Testis (tissue), 3 donors: ENCODE measurements around the gene MDGA2. TPM values are rescaled to one million over a fixed set of nuclear protein-coding genes. Genes with fewer than 3 reads are reported as not detected.
A peak's percentile ranks its signal among the peaks of the same experiment; 100 is the strongest.

Experiments used
- DNase-seq: peaks from one replicate; pipeline ENCODE4 v3.0.0-alpha.2; 2019
- H3K27ac ChIP-seq, 2 donors: fragments of 200-600 bp; sonication (generic); one replicate each; pipeline ENCODE4 v1.5.1; 2019
- H3K27me3 ChIP-seq: fragments of 200-600 bp; sonication (generic); one replicate; pipeline ENCODE4 v1.5.1; 2019
- H3K36me3 ChIP-seq: fragments of 200-600 bp; sonication (generic); one replicate; pipeline ENCODE4 v1.5.1; 2017; ENCODE audit warnings: low read depth; ENCODE audit errors: missing control alignments
- H3K4me1 ChIP-seq: fragments of 200-600 bp; sonication (generic); one replicate; pipeline ENCODE4 v1.5.1; 2019
- H3K4me3 ChIP-seq, 2 donors: fragments of 200-600 bp; sonication (generic); one replicate each; pipeline ENCODE4 v1.5.1; 2017 to 2019
- H3K9me3 ChIP-seq: fragments of 200-600 bp; sonication (generic); one replicate; pipeline ENCODE4 v1.5.1; 2017
- POLR2A ChIP-seq: fragments of 450-650 bp; IDR thresholded peaks from one replicate; pipeline ENCODE4 v1.6.1; 2017; ENCODE audit warnings: antibody characterized with exemption, mild to moderate bottlenecking, moderate library complexity
- WGBS, 2 donors: methylation state at CpG; one replicate each; pipeline ENCODE4 v1.1.5; 2018; 5-methylcytosine and 5-hydroxymethylcytosine counted together
- intact Hi-C: fragments of 100-400 bp; cut with DNase I; formaldehyde crosslinking; loops from one replicate; pipeline ENCODE4 v1.15.1; 2023; ENCODE audit warnings: low total_unique reads
- polyA plus RNA-seq: library from polyadenylated mRNA; stranded (reverse); fragments of 350-450 nt; fragmentation: Illumina TruSeq; extraction: RNeasy Lipid Tissue Mini Kit (QIAGEN cat#74804); gene quantifications from one replicate; pipeline ENCODE4 v1.2.3, GENCODE V29; 2014; ENCODE audit warnings: low read depth, low replicate concordance; ENCODE audit not compliant: insufficient read depth
- total RNA-seq, 2 donors: library from RNA; depleted of rRNA; stranded (reverse); fragments of >200 nt; gene quantifications; one replicate each; pipeline ENCODE4 v1.2.3, GENCODE V29; 2016
- TF ChIP-seq, protein P1 (sequence below), 3 experiments: fragments of 450-650 bp in 2 of 3; fragments of 200-600 bp in 1 of 3; sonication (generic) in 1 of 3; IDR thresholded peaks; one replicate each; pipeline ENCODE4 v1.5.1; 2016 to 2019; ENCODE audit warnings: antibody characterized with exemption in 3 of 3, mild to moderate bottlenecking in 2 of 3, moderate library complexity in 1 of 3

Gene MDGA2
- total and polyA plus RNA-seq, 3 donors from 2014 or later: 3.9 to 11.6 (median 8.4) TPM

DNA sequence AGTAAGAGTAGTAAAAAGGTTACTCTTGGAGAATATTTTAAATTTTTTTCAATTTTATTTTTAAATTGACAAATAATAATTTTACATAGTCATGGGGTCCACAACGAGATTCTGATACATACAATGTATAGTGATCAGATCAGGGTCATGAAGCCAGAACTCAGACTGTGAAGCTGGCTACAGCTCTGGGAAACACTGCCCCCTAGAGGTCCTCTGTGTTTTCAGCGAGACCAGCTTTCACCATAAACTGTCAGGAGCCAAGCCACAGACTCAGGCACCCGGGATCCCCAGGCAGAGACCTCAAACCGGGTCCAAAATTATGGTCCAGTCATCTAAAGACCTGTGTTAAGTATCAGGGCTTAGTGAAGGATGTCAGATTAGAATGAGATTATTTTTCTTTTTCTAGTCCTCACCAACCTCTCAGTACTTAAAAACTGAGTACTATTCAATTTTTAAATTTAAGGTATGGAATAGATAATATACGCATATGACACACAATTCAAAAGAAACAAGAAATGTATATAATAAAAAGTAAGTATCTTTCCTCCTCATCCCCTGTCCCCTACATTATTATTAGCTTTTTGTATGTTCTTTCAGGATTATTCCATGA, 397.1 kb downstream of the MDGA2 start:
- Histone ChIP-seq H3K27ac (no peak overlapping the region), H3K9me3 (no peaks in the 10 kb centered on the region), H3K36me3 (no peaks in the 10 kb centered on the region), H3K4me3 (no peak overlapping the region), H3K27me3 (no peaks in the 10 kb centered on the region), H3K4me1 (no peaks in the 10 kb centered on the region)
- no peak for TF ChIP-seq POLR2A
- TF ChIP-seq, protein P1, sequence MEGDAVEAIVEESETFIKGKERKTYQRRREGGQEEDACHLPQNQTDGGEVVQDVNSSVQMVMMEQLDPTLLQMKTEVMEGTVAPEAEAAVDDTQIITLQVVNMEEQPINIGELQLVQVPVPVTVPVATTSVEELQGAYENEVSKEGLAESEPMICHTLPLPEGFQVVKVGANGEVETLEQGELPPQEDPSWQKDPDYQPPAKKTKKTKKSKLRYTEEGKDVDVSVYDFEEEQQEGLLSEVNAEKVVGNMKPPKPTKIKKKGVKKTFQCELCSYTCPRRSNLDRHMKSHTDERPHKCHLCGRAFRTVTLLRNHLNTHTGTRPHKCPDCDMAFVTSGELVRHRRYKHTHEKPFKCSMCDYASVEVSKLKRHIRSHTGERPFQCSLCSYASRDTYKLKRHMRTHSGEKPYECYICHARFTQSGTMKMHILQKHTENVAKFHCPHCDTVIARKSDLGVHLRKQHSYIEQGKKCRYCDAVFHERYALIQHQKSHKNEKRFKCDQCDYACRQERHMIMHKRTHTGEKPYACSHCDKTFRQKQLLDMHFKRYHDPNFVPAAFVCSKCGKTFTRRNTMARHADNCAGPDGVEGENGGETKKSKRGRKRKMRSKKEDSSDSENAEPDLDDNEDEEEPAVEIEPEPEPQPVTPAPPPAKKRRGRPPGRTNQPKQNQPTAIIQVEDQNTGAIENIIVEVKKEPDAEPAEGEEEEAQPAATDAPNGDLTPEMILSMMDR (IDR thresholded peaks at IDR 0.05): peak in 2 of 3 experiments; percentile 49 to 68
- peak; percentile 80 for DNase-seq
- 32% methylated on average over 5 of the region's 5 CpGs for WGBS, 2 donors
- intact Hi-C loops: no loop called here

GRCh38 chr14:47277703-47278102, 397.7 kb downstream of the MDGA2 start:
- Histone ChIP-seq H3K4me3 (no peak overlapping the region), H3K4me1 (no peaks in the 10 kb centered on the region), H3K27me3 (no peaks in the 10 kb centered on the region), H3K9me3 (no peaks in the 10 kb centered on the region), H3K27ac (no peak overlapping the region), H3K36me3 (no peaks in the 10 kb centered on the region)
- intact Hi-C loops: no loop called here
- 94 to 95% methylated on average over 1 of the region's 1 CpG for WGBS, 2 donors
- TF ChIP-seq POLR2A: no peak
- TF ChIP-seq, protein P1 (IDR thresholded peaks at IDR 0.05): no peak
- no peak for DNase-seq

- intact Hi-C loops: no loop called here
- no peak for TF ChIP-seq POLR2A
Observed at GRCh38 chr14:47276931-47277330, 398.5 kb downstream of the MDGA2 start.

DNA sequence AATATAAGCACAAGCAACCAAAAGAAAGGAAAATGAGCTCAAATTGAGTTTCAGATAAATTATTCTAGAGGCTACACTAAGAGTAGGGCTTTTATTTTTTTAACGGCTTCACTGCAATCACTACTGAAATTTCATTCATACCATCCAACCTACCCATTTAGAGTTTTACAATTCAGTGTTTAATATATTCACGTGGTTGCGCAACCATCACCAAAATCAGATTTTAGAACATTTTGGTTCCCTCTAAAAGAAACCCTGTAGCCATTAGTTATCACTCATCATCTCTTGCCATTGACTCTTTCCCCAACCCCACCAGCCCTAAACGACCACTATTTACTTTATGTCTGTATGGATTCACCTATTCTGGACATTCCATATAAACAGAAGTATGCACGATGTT, 401.5 kb downstream of the MDGA2 start:
- no peak for DNase-seq
- Histone ChIP-seq H3K4me3 (no peak overlapping the region), H3K36me3 (no peaks in the 10 kb centered on the region), H3K9me3 (no peaks in the 10 kb centered on the region), H3K4me1 (no peaks in the 10 kb centered on the region), H3K27me3 (no peaks in the 10 kb centered on the region), H3K27ac (no peak overlapping the region)
- TF ChIP-seq POLR2A: no peak
- TF ChIP-seq, protein P1 (IDR thresholded peaks at IDR 0.05): no peak
- intact Hi-C loops: no loop called here
- WGBS, 2 donors: 74 to 88% methylated on average over 5 of the region's 5 CpGs

More at GRCh38 chr14:47276931-47277330, 398.5 kb downstream of the MDGA2 start:
- no peaks in the 10 kb centered on the region for H3K4me1 ChIP-seq
- H3K36me3 ChIP-seq: no peaks in the 10 kb centered on the region
- H3K4me3 ChIP-seq: no peak overlapping the region
- 61 to 64% methylated on average over 3 of the region's 3 CpGs for WGBS, 2 donors
- no peaks in the 10 kb centered on the region for H3K9me3 ChIP-seq
- no peaks in the 10 kb centered on the region for H3K27me3 ChIP-seq
- H3K27ac ChIP-seq: no peak overlapping the region
- no peak for DNase-seq

- no peak for DNase-seq
- WGBS, 2 donors: 80 to 83% methylated on average over 4 of the region's 4 CpGs
- Histone ChIP-seq H3K27me3 (no peaks in the 10 kb centered on the region), H3K9me3 (no peaks in the 10 kb centered on the region), H3K4me3 (no peak overlapping the region), H3K36me3 (no peaks in the 10 kb centered on the region), H3K4me1 (no peaks in the 10 kb centered on the region), H3K27ac (no peak overlapping the region)
- intact Hi-C loops: no loop called here
- no peak for TF ChIP-seq POLR2A
- TF ChIP-seq, protein P1 (IDR thresholded peaks at IDR 0.05): no peak
Observed at GRCh38 chr14:47270715-47271114, 404.7 kb downstream of the MDGA2 start.
